ENCODE data around the gene ZBTB49.

GRCh38 chr4:4341861-4342650, 52.0 kb downstream of the ZBTB49 start:
- no peak for TF ChIP-seq CTCF (IDR thresholded peaks at IDR 0.05)
- TF ChIP-seq POLR2A (IDR thresholded peaks at IDR 0.05) = no peak
- no peak for TF ChIP-seq EP300 (IDR thresholded peaks at IDR 0.05; ENCODE audit: low read depth)
